Thyroid gland (tissue), 4 donors: ENCODE measurements around the gene PRSS36.

Source experiments
- CTCF ChIP-seq, 6 experiments: fragments of 200-600 bp in 3 of 6; fragments of 450-650 bp in 3 of 6; sonication (generic) in 3 of 6; IDR thresholded peaks; one replicate each; pipeline ENCODE4 v1.5.1; 2016 to 2019; ENCODE audit warnings: antibody characterized with exemption in 6 of 6, mild to moderate bottlenecking in 2 of 6, inconsistent platforms in 1 of 6, moderate library complexity in 1 of 6
- POLR2A ChIP-seq, 2 donors: fragments of 450-650 bp; IDR thresholded peaks; one replicate each; pipeline ENCODE4 v1.6.1; 2017; ENCODE audit warnings: antibody characterized with exemption in 2 of 2, mild to moderate bottlenecking in 2 of 2, moderate library complexity in 1 of 2

- TF ChIP-seq CTCF (IDR thresholded peaks at IDR 0.05): no peak
- TF ChIP-seq POLR2A (IDR thresholded peaks at IDR 0.05): no peak
Measured at GRCh38 chr16:31189412-31189778, 39.5 kb upstream of the PRSS36 start.
